LNCaP clone FGC (cell line): ENCODE results near the gene CNNM3.

Source experiments
- DNase-seq: peaks from one replicate; pipeline ENCODE4 v3.0.0-alpha.2; 2011; ENCODE audit warnings: low read depth
- H3K4me3 ChIP-seq: 2 replicates; pipeline ENCODE4 v1.5.1; 2011; ENCODE audit warnings: mild to moderate bottlenecking, low read depth, low read length, control low read depth
- TF ChIP-seq, protein P1 (sequence below): IDR thresholded peaks from 2 replicates; pipeline ENCODE4 v1.5.1; 2012; ENCODE audit warnings: mild to moderate bottlenecking; ENCODE audit not compliant: control insufficient read depth, insufficient read depth; ENCODE audit errors: extremely low read depth

Gene CNNM3

DNA sequence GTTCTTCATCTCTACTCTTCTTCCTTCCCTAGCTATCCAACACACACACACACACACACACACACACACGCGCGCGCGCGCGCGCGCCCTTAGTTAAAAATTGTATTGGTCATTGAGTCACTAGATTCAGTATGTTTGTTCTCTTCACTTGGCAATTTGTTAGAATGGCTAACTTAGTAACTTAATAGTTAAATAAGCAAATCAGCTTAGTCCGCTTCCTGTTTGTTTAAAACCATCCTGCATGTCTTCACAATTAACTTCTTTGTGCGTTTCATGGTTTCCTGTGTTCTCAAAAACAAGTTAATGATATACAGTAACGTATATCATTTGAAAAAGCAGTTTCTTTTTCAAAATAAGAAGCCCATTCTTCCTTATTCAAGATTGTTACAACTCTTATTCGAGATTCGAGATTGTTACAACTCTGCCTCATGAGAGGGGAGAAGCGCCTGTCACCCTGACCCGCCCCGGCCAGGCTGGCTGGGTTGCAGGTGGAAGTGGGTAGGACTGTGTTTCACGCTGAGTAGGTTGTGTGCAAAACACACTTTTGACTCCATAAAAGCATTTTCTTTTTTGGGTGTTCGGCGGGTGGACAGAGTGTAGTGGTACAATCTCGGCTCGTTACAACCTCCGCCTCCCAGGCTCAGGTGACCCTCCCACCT lies 9.5 kb upstream of the CNNM3 start:
- no peak for DNase-seq
- H3K4me3 ChIP-seq = no peak overlapping the region
- TF ChIP-seq, protein P1, sequence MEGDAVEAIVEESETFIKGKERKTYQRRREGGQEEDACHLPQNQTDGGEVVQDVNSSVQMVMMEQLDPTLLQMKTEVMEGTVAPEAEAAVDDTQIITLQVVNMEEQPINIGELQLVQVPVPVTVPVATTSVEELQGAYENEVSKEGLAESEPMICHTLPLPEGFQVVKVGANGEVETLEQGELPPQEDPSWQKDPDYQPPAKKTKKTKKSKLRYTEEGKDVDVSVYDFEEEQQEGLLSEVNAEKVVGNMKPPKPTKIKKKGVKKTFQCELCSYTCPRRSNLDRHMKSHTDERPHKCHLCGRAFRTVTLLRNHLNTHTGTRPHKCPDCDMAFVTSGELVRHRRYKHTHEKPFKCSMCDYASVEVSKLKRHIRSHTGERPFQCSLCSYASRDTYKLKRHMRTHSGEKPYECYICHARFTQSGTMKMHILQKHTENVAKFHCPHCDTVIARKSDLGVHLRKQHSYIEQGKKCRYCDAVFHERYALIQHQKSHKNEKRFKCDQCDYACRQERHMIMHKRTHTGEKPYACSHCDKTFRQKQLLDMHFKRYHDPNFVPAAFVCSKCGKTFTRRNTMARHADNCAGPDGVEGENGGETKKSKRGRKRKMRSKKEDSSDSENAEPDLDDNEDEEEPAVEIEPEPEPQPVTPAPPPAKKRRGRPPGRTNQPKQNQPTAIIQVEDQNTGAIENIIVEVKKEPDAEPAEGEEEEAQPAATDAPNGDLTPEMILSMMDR = no peak

DNA sequence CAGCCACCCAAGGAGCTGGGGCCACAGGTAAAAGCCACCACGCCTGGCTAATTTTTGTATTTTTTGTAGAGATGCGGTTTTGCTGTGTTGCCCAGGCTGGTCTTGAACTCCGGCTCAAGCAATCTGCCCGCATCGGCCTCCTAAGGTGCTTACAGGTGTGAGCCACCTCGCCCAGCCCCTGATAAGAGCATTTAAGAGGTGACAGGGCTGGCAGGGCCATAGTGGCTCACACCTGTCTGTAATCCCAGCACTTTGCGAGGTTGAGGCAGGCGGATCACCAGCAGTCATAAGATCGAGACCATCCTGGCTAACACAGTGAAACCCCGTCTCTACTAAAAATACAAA lies 9.0 kb upstream of the CNNM3 start:
- TF ChIP-seq, protein P1 = no peak
- no peak for DNase-seq
- no peak overlapping the region for H3K4me3 ChIP-seq

DNA sequence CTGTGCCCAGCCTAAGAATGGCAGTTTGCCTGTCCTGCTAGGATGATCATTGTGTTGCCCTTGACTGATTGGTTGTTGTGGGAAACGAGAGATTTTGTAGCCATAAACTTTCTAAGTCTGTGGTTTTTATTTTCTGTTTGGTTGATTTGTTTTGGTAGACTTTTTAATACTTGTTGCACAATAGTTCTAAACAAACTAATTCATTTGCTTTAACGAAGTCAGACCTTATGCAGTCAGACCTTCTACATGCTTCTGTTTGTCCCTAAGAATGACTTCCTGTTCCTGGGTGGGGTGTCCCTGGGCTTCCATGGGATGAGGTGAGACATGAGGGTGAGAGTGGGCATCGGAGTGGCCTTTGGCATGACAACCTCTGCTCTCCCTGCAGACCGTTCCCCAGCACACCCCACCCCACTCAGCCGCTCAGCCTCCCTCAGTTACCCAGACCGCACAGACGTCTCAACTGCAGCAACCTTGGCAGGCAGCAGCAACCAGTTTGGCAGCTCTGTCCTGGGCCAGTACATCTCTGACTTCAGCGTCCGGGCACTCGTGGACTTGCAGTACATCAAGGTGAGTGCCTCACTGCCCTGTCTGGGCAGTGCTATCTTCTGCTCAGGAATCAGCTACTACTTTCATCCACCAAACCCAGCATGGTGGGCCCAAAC lies 7.8 kb upstream of the CNNM3 start:
- TF ChIP-seq, protein P1 = no peak
- peak; percentile 53 for DNase-seq
- H3K4me3 ChIP-seq = no peak overlapping the region

DNA sequence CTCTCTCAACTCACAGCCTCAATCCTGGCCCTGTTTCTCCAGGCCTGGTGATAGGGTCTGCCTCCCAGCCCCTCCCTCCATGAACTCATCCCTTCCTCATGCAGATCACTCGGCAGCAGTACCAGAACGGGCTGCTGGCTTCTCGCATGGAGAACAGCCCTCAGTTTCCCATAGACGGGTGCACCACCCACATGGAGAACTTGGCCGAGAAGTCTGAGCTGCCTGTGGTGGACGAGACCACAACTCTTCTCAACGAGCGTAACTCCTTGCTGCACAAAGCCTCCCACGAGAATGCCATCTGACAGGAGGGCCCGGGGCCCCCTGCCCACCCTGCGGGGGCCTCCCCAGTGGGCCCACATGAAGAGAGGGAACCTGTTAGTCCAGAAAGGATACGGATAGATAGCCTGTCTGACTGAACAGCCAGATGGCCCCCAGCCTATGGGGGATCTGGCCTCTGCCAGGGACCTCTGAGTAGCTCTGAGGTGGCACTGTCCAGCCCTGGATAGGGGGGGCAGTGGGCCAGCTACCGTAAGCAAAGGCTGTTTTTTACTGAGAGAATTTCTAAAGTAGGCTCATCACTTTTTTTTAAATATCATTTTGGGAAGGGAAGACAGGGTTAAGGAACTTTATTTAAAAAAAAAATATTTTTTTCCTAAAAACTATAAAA lies 6.7 kb upstream of the CNNM3 start:
- DNase-seq = no peak
- H3K4me3 ChIP-seq = no peak overlapping the region

DNA sequence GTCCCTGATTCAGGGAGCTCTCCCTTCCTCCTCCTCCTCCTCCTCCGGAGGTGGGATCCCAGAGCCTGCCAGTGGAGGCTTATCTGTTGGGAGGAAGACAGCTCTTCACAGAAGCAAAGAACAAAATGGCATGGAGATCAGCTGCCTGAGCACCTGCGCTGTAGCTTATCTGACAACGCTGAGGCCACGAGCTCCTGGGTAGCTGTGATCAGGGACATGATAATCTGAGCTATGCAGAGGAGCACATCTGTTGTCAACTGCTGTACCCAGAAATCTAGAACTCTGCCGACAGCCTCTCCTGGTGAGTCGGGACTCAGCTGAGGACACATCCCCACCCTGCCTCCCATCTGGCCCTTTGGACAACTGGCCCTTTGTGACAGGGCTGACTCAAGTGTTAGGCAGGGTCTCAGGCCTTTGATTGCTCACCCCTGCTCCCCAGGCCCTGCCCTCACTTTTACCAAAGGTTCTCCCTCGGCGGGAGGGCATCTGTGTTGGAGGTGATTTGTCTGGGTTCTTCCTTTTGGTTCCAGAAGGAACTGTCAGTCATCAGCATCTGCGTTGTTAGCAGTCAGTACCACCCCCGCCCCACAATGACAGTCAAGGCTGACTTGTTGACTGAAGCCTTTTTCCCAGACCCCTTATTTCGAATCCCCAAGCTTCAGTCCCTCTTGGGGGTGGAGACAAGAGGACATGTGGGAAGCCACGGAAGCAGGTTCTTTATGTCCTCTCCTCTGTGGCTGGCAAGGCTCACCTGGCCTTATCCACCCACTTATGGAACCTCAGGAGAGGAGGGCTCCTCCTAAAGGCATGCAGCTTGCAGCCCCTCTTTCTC lies 5.9 kb upstream of the CNNM3 start:
- TF ChIP-seq, protein P1 = no peak
- DNase-seq = no peak
- H3K4me3 ChIP-seq = no peak overlapping the region

More for the DNA sequence above, 6.7 kb upstream of the CNNM3 start:
- TF ChIP-seq, protein P1 = no peak

DNA sequence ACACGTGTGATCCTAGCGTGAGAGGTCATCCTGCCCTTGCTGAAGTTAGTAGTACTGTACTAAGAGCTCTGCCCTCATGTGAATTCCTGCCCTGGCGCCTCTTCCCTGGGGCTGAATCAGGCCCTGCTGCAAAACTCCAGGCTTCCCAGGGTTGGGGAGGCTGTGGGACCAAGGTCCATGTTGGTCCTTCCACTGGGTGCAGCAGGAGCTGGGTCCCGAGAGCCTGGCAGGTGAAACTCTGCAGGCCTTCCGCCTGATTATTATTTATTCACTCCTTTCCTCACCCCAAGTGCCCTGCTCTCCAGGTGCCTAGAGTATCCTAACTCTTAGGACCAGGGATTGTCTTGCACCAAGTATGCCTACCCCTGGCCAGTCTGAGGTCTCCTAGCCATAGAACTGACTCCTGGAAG lies 5.3 kb upstream of the CNNM3 start:
- TF ChIP-seq, protein P1 = no peak
- DNase-seq = no peak
- H3K4me3 ChIP-seq = no peak overlapping the region
